HepG2 (cell line): ENCODE results near the gene MTA3. TPM values are rescaled to one million over a fixed set of nuclear protein-coding genes. Genes with fewer than 3 reads are reported as not detected.

Experiments used
- BRF2 ChIP-seq: sonication (generic); formaldehyde crosslinking; IDR thresholded peaks from 2 replicates; pipeline ENCODE4 v1.8.1; 2022; ENCODE audit warnings: mild to moderate bottlenecking, missing genetic modification reagents
- CTCF ChIP-seq: sonication (generic); formaldehyde crosslinking; IDR thresholded peaks from 2 replicates; pipeline ENCODE4 v1.5.0; 2020; ENCODE audit warnings: mild to moderate bottlenecking, missing genetic modification reagents, moderate library complexity
- DRAP1 ChIP-seq: IDR thresholded peaks from 2 replicates; pipeline ENCODE4 v1.6.1; 2016; ENCODE audit warnings: missing genetic modification reagents, missing compliant biosample characterization
- ESRRA ChIP-seq: sonication (generic); formaldehyde crosslinking; IDR thresholded peaks from 2 replicates; pipeline ENCODE4 v1.5.1; 2020; ENCODE audit warnings: mild to moderate bottlenecking, low read depth, missing genetic modification reagents
- GATAD2A ChIP-seq: IDR thresholded peaks from 2 replicates; pipeline ENCODE4 v1.6.1; 2016
- HBP1 ChIP-seq: IDR thresholded peaks from 2 replicates; pipeline ENCODE4 v1.6.1; 2016; ENCODE audit warnings: low read depth, control low read depth
- HDAC1 ChIP-seq: sonication (generic); formaldehyde crosslinking; IDR thresholded peaks from 2 replicates; pipeline ENCODE4 v1.5.1; 2020; ENCODE audit warnings: mild to moderate bottlenecking, missing genetic modification reagents
- IKZF1 ChIP-seq: fragments of 450-650 bp; IDR thresholded peaks from 2 replicates; pipeline ENCODE4 v1.7.1; 2016
- IRF2 ChIP-seq: IDR thresholded peaks from 2 replicates; pipeline ENCODE4 v1.6.1; 2018; ENCODE audit warnings: missing genetic modification reagents, missing compliant biosample characterization
- MXI1 ChIP-seq: IDR thresholded peaks from 3 replicates; pipeline ENCODE4 v1.6.1; 2012; ENCODE audit warnings: low read depth, low read length, inconsistent platforms, borderline replicate concordance
- NFIC ChIP-seq: IDR thresholded peaks from 2 replicates; pipeline ENCODE4 v1.6.1; 2012; ENCODE audit warnings: mild to moderate bottlenecking, low read length, inconsistent platforms
- RELA ChIP-seq: sonication (generic); formaldehyde crosslinking; IDR thresholded peaks from 2 replicates; pipeline ENCODE4 v1.4.0; 2020; ENCODE audit warnings: missing genetic modification reagents
- RFX5 ChIP-seq: IDR thresholded peaks from 2 replicates; pipeline ENCODE4 v1.6.1; 2011; ENCODE audit warnings: low read depth, low read length, improper control_type of control experiment
- RFXAP ChIP-seq: sonication (generic); formaldehyde crosslinking; IDR thresholded peaks from 2 replicates; pipeline ENCODE4 v1.4.0; 2020; ENCODE audit warnings: missing genetic modification reagents, borderline replicate concordance
- SOX5 ChIP-seq: IDR thresholded peaks from 2 replicates; pipeline ENCODE4 v1.6.1; 2016; ENCODE audit warnings: borderline replicate concordance
- YY1 ChIP-seq: IDR thresholded peaks from 2 replicates; pipeline ENCODE4 v1.6.1; 2011; ENCODE audit warnings: low read length, low read depth, moderate library complexity, mild to moderate bottlenecking; ENCODE audit not compliant: insufficient read depth, insufficient replicate concordance
- ZMYM3 ChIP-seq: sonication (generic); formaldehyde crosslinking; IDR thresholded peaks from 2 replicates; pipeline ENCODE4 v1.5.1; 2020; ENCODE audit warnings: mild to moderate bottlenecking, missing genetic modification reagents
- ZNF224 ChIP-seq: sonication (generic); formaldehyde crosslinking; IDR thresholded peaks from 2 replicates; pipeline ENCODE4 v1.5.0; 2020; ENCODE audit warnings: mild to moderate bottlenecking, missing genetic modification reagents
- ZNF24 ChIP-seq: fragments of 450-650 bp; IDR thresholded peaks from 2 replicates; pipeline ENCODE4 v1.6.1; 2017; ENCODE audit warnings: antibody characterized with exemption, mild to moderate bottlenecking
- ZNF333 ChIP-seq: sonication (generic); formaldehyde crosslinking; IDR thresholded peaks from 2 replicates; pipeline ENCODE4 v1.4.0; 2020; ENCODE audit warnings: mild to moderate bottlenecking, missing genetic modification reagents, borderline replicate concordance
- ZNF510 ChIP-seq: sonication (generic); formaldehyde crosslinking; IDR thresholded peaks from 2 replicates; pipeline ENCODE4 v1.4.0; 2020; ENCODE audit warnings: low read depth, mild to moderate bottlenecking, missing genetic modification reagents
- ZNF513 ChIP-seq: sonication (generic); formaldehyde crosslinking; conservative IDR thresholded peaks from 2 replicates; pipeline ENCODE4 v1.5.0; 2020; ENCODE audit warnings: missing genetic modification reagents
- ZNF557 ChIP-seq: sonication (generic); formaldehyde crosslinking; IDR thresholded peaks from 2 replicates; pipeline ENCODE4 v1.4.0; 2020; ENCODE audit warnings: missing genetic modification reagents
- ZNF615 ChIP-seq: sonication (generic); formaldehyde crosslinking; IDR thresholded peaks from 2 replicates; pipeline ENCODE4 v1.5.0; 2020; ENCODE audit warnings: mild to moderate bottlenecking, missing genetic modification reagents, borderline replicate concordance
- ZSCAN31 ChIP-seq: sonication (generic); formaldehyde crosslinking; IDR thresholded peaks from 2 replicates; pipeline ENCODE4 v1.5.0; 2020; ENCODE audit warnings: low read depth, mild to moderate bottlenecking, missing genetic modification reagents
- polyA plus RNA-seq, 8 experiments: library from polyadenylated mRNA; depleted of rRNA in 3 of 8; stranded (reverse) in 7 of 8; unstranded in 1 of 8; fragments of >200 nt; fragmentation: Illumina TruSeq in 4 of 8; extraction: Trizol in 4 of 8; gene quantifications; 2 replicates each; pipeline versions ENCODE4 v1.2.1 to v1.2.3, GENCODE V29; 2011 to 2016; ENCODE audit warnings: low read depth in 4 of 8, missing spikeins in 1 of 8, mixed read lengths in 1 of 8; ENCODE audit not compliant: insufficient read depth in 1 of 8
- total RNA-seq, 5 experiments: library from RNA; depleted of rRNA; stranded (reverse); fragments of >200 nt; fragmentation: Illumina TruSeq; extraction: Trizol; gene quantifications; 2 replicates each; pipeline ENCODE4 v1.2.3, GENCODE V29; 2016; ENCODE audit warnings: low read depth in 1 of 5

Gene MTA3
- total and polyA plus RNA-seq, 2 of the 13 experiments (the other 11 are each of a cell fraction or from before 2014, with no cell fraction given) = 48.8 to 77.8 TPM

- TF ChIP-seq YY1 (peak; percentile 29), RFX5 (no peak), NFIC (no peak), CTCF (CRISPR knock-in tag) (peak; percentile 97), SOX5 (CRISPR knock-in tag) (0 out of 2 replicates have a peak, but pooled peaks have one; percentile 26), ZSCAN31 (CRISPR knock-in tag) (no peak), HBP1 (CRISPR knock-in tag) (no peak), GATAD2A (peak; percentile 57), ZNF510 (no peak), ZNF513 (CRISPR knock-in tag) (no peak), ZMYM3 (CRISPR knock-in tag) (no peak), HDAC1 (CRISPR knock-in tag) (no peak), IKZF1 (no peak), ZNF615 (no peak), ZNF224 (CRISPR knock-in tag) (no peak), ZNF333 (no peak), ZNF24 (0 out of 2 replicates have a peak, but pooled peaks have one; percentile 18), ZNF557 (no peak), DRAP1 (no peak), BRF2 (CRISPR knock-in tag) (no peak), MXI1 (no peak), RELA (no peak), ESRRA (no peak), IRF2 (CRISPR knock-in tag) (peak; percentile 88), RFXAP (CRISPR knock-in tag) (no peak; the same call in 1 of the 2 replicates)
These were observed 94.8 kb downstream of the MTA3 start (continued) for GRCh38 chr2:42663106-42663780.
